Measurements from ENCODE around the gene DVL1. TPM values are rescaled to one million over a fixed set of nuclear protein-coding genes. Genes with fewer than 3 reads are reported as not detected.
A peak's percentile ranks its signal among the peaks of the same experiment; 100 is the strongest.

DVL1 gene
- total and polyA plus RNA-seq, 10 of the 15 experiments (the other 5 are each of a cell fraction or from before 2014, with no cell fraction given), result 0.10 to 31.1 (median 4.6) TPM

DNA sequence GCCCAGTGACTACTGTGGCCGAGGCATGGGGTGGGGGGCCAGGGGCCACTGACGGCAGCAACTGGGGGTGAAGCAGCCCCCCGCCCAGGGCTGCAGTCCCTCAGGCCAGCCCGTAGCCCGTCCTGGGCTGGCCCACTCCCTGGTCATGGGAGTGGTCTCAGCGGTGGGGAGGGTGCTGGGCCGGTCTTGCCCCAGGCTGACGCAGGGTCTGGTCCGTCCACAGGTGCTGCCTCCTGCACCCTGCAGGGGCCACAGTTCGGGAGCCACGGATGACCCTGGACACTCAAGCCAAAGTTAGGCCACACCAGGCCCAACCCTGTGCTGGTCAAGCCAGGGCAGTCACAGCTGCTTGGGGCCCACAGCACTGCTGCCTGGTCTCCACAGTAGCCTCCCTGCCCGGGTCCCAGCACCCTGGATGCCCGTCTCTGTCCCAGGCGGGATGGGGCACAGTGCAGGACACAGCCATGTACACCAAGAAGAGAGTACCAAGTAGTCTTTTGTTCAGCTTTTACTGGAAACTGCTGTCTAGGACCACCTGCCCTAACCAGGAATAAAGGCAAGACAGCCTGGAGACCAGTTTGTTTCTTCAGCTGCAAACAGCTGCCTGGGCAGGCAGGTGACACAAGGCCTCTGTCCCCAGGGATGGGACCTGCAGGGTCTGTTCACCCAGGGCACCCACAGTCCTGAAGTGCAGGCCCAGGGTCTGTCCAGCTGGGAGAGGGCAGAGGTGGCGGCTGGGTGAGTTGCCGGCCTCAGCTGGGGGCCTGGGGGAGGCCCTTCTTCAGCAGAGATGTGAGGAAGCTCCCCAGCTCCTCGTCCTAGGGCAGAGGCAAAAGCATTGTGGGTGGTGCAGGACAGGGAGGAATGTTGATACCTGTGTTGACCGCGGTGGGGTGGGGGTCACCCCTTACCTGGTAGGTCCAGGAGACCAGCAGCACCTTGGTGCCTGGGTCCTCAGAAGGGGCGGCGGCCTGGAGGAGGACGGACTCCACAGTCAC, 37.8 kb downstream of the DVL1 start:
- peaks cover 8% of the 10 kb centered on the region for H3K4me1 ChIP-seq (ENCODE audit: control insufficient read depth, insufficient read depth, low read length)
- no peaks in the 10 kb centered on the region for H3K27me3 ChIP-seq (replicated peaks in 1 of 2; ENCODE audit: control insufficient read depth in 2 of 2, insufficient read depth in 2 of 2, low read length in 1 of 2)
- BruUV-seq (replicated peaks), result no TSS peak
- ATAC-seq (no peak), DNase-seq (ENCODE audit: low read depth, low spot score) (no peak), FAIRE-seq (no peak)
- H3K4me2 ChIP-seq (ENCODE audit: control insufficient read depth, insufficient read depth), result no peak overlapping the region
- CTCF ChIA-PET, result no interaction called here
- no peaks in the 10 kb centered on the region for H3K9me3 ChIP-seq (replicated peaks; ENCODE audit: control insufficient read depth, insufficient read depth, low read length)
- POLR2A ChIA-PET, result interaction anchor here (0.6 kb wide), 1 partner anchor 38 kb away, joined by 5 read pairs; the partner anchor contains the start of gene UBE2J2
- SMC1A ChIA-PET (ENCODE audit: uncharacterized antibody, unreplicated experiment), result no interaction called here
- no peak overlapping the region for H3K27ac ChIP-seq (ENCODE audit: control insufficient read depth, insufficient read depth)
- intact Hi-C loops (cut with micrococcal nuclease; ENCODE audit: unreplicated experiment), result no loop called here
- peak; percentile 69 for TF ChIP-seq POLR2A (IDR thresholded peaks at IDR 0.05; ENCODE audit: low read depth, low read length)
- no peak for TF ChIP-seq ATF7 (IDR thresholded peaks at IDR 0.05; ENCODE audit: low read depth)
- TF ChIP-seq, protein P1, sequence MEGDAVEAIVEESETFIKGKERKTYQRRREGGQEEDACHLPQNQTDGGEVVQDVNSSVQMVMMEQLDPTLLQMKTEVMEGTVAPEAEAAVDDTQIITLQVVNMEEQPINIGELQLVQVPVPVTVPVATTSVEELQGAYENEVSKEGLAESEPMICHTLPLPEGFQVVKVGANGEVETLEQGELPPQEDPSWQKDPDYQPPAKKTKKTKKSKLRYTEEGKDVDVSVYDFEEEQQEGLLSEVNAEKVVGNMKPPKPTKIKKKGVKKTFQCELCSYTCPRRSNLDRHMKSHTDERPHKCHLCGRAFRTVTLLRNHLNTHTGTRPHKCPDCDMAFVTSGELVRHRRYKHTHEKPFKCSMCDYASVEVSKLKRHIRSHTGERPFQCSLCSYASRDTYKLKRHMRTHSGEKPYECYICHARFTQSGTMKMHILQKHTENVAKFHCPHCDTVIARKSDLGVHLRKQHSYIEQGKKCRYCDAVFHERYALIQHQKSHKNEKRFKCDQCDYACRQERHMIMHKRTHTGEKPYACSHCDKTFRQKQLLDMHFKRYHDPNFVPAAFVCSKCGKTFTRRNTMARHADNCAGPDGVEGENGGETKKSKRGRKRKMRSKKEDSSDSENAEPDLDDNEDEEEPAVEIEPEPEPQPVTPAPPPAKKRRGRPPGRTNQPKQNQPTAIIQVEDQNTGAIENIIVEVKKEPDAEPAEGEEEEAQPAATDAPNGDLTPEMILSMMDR (IDR thresholded peaks at IDR 0.05 in 2 of 3, conservative IDR thresholded peaks at IDR 0.05 in 1 of 3; ENCODE audit: control insufficient read depth in 2 of 3, extremely low read depth in 1 of 3, insufficient read depth in 1 of 3, low read depth in 3 of 3, low read length in 3 of 3), result no peak
- no peak for TF ChIP-seq FOXM1 (IDR thresholded peaks at IDR 0.05; ENCODE audit: low read depth, low read length)
- TF ChIP-seq FOXK2 (IDR thresholded peaks at IDR 0.05), result no peak
- TF ChIP-seq, protein P2, sequence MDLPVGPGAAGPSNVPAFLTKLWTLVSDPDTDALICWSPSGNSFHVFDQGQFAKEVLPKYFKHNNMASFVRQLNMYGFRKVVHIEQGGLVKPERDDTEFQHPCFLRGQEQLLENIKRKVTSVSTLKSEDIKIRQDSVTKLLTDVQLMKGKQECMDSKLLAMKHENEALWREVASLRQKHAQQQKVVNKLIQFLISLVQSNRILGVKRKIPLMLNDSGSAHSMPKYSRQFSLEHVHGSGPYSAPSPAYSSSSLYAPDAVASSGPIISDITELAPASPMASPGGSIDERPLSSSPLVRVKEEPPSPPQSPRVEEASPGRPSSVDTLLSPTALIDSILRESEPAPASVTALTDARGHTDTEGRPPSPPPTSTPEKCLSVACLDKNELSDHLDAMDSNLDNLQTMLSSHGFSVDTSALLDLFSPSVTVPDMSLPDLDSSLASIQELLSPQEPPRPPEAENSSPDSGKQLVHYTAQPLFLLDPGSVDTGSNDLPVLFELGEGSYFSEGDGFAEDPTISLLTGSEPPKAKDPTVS (IDR thresholded peaks at IDR 0.05; ENCODE audit: low read depth, low read length), result no peak
- TF ChIP-seq CHD4 (IDR thresholded peaks at IDR 0.05), result no peak
- no peak overlapping the region for H2AFZ ChIP-seq (ENCODE audit: control insufficient read depth, low read depth, low read length)
- RAD21 ChIA-PET (ENCODE audit: unreplicated experiment), result no interaction called here
- in situ Hi-C loops (cut with MboI), result no loop called here
- peaks cover 16% of the 10 kb centered on the region for H3K79me2 ChIP-seq (ENCODE audit: control insufficient read depth, insufficient read depth, low read length)
- no peak overlapping the region for H3K4me3 ChIP-seq
- H4K20me1 ChIP-seq (ENCODE audit: control insufficient read depth, insufficient read depth), result no peaks in the 10 kb centered on the region
- no peak overlapping the region for H3K9ac ChIP-seq (ENCODE audit: control insufficient read depth, insufficient read depth, low read length)
- WGBS (ENCODE audit: insufficient coverage, insufficient replicate concordance, low lambda C conversion rate, missing lambda C conversion rate), result 83% methylated on average over 13 of the region's 22 CpGs
- H3K36me3 ChIP-seq (ENCODE audit: control insufficient read depth in 2 of 2, insufficient read depth in 2 of 2, low read length in 1 of 2), result peaks cover 3 to 34% of the 10 kb centered on the region in 2 experiments; a peak in 3 of 4 replicates
